ENCODE measurements around the gene MRPL33. TPM values are rescaled to one million over a fixed set of nuclear protein-coding genes. Genes with fewer than 3 reads are reported as not detected.

The MRPL33 gene
- total and polyA plus RNA-seq, 2 of the 13 experiments (the other 11 are each of a cell fraction or from before 2014, with no cell fraction given), result 69.7 to 218 TPM

DNA sequence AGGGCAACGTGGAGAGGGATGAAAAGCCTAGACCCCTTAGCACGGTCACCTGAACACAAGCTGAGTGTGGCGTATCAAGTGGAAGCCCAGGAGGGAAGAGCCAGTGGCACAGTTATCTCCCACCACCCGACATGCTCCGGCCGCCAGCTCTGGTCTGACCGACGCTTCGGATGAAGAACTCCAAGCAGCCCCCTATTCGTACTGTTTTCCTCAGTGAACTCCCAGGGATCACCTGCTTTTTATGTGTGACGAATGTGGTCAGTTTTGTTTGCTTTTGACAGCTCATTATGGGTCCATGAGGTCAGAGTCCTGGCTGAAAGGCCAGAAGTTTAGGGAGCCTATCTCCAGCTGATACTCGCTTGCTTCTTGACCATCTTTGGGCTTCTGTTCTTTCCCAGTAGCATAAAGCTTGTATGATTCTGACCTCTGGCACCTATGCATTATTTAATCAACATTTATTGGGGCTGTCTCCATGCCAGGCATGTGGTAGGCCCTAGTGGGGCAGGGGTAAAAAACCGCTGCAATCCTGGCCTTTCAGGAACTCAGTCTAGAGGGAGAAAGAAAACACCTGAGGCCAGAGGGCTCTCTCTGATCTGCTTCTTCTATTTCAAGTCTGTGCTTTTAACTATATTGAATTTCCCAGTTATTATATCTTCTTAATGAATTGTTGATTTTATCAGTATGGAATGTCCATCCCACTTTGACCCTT, 33.0 kb upstream of the MRPL33 start (continued):
- TF ChIP-seq ZNF878 (CRISPR knock-in tag; IDR thresholded peaks at IDR 0.05), result 0 out of 2 replicates have a peak, but pooled peaks have one; percentile 28
- TF ChIP-seq ZBTB46 (CRISPR knock-in tag; IDR thresholded peaks at IDR 0.05; ENCODE audit: borderline replicate concordance), result 0 out of 2 replicates have a peak, but pooled peaks have one; percentile 67
- TF ChIP-seq KMT2A (CRISPR knock-in tag; IDR thresholded peaks at IDR 0.05), result 0 out of 2 replicates have a peak, but pooled peaks have one; percentile 13
- peak; percentile 26 to 57; a peak in 1 of 4 replicates for TF ChIP-seq NR2F1 (CRISPR knock-in tag; IDR thresholded peaks at IDR 0.05)
- TF ChIP-seq, protein P1, sequence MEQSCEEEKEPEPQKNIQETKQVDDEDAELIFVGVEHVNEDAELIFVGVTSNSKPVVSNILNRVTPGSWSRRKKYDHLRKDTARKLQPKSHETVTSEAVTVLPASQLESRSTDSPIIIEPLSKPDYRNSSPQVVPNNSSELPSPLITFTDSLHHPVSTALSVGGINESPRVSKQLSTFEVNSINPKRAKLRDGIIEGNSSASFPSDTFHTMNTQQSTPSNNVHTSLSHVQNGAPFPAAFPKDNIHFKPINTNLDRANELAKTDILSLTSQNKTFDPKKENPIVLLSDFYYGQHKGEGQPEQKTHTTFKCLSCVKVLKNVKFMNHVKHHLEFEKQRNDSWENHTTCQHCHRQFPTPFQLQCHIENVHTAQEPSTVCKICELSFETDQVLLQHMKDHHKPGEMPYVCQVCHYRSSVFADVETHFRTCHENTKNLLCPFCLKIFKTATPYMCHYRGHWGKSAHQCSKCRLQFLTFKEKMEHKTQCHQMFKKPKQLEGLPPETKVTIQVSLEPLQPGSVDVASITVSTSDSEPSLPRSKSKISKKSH (CRISPR knock-in tag; IDR thresholded peaks at IDR 0.05; ENCODE audit: borderline replicate concordance), result no peak
- peak; percentile 52 for TF ChIP-seq CEBPG (CRISPR knock-in tag; IDR thresholded peaks at IDR 0.05)
- no peak for TF ChIP-seq ZNF589 (CRISPR knock-in tag; conservative IDR thresholded peaks at IDR 0.05)
- TF ChIP-seq ZFP62 (CRISPR knock-in tag; IDR thresholded peaks at IDR 0.05), result no peak
- TF ChIP-seq HDAC6 (IDR thresholded peaks at IDR 0.05; ENCODE audit: low read depth, low read length), result no peak
- peak; percentile 93 for TF ChIP-seq ZNF670 (CRISPR knock-in tag; IDR thresholded peaks at IDR 0.05; ENCODE audit: borderline replicate concordance)
- no peak for TF ChIP-seq ZEB1 (IDR thresholded peaks at IDR 0.05; ENCODE audit: insufficient replicate concordance, low read depth)
- no peak for TF ChIP-seq ZNF7 (CRISPR knock-in tag; IDR thresholded peaks at IDR 0.05)
- peak; percentile 78; the same call in 1 of the 2 replicates for TF ChIP-seq ZFP36L1 (CRISPR knock-in tag; IDR thresholded peaks at IDR 0.05)
- TF ChIP-seq PRDM15 (CRISPR knock-in tag; IDR thresholded peaks at IDR 0.05), result no peak
- TF ChIP-seq SP140L (CRISPR knock-in tag; IDR thresholded peaks at IDR 0.05; ENCODE audit: borderline replicate concordance), result no peak
- no peak for TF ChIP-seq CENPX (CRISPR knock-in tag; IDR thresholded peaks at IDR 0.05)
- TF ChIP-seq PRPF4 (IDR thresholded peaks at IDR 0.05; ENCODE audit: low read depth, low read length, poor library complexity, severe bottlenecking), result no peak
- no peak for TF ChIP-seq ZNF3 (CRISPR knock-in tag; IDR thresholded peaks at IDR 0.05)
- TF ChIP-seq, protein P2, sequence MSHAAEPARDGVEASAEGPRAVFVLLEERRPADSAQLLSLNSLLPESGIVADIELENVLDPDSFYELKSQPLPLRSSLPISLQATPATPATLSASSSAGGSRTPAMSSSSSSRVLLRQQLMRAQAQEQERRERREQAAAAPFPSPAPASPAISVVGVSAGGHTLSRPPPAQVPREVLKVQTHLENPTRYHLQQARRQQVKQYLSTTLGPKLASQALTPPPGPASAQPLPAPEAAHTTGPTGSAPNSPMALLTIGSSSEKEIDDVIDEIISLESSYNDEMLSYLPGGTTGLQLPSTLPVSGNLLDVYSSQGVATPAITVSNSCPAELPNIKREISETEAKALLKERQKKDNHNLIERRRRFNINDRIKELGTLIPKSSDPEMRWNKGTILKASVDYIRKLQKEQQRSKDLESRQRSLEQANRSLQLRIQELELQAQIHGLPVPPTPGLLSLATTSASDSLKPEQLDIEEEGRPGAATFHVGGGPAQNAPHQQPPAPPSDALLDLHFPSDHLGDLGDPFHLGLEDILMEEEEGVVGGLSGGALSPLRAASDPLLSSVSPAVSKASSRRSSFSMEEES (CRISPR knock-in tag; IDR thresholded peaks at IDR 0.05), result peak; percentile 87
- TF ChIP-seq KAT8 (CRISPR knock-in tag; IDR thresholded peaks at IDR 0.05), result no peak
